CD14-positive monocyte (primary cell): ENCODE data around the gene SCUBE1. TPM values are rescaled to one million over a fixed set of nuclear protein-coding genes. Genes with fewer than 3 reads are reported as not detected.
A peak's percentile ranks its signal among the peaks of the same experiment; 100 is the strongest.

Experiments used
- DNase-seq, 3 donors: peaks; one replicate each; pipeline ENCODE4 v3.0.0-alpha.2; 2011 to 2022
- H2AFZ ChIP-seq: 2 replicates; pipeline ENCODE4 v1.6.0; 2012; ENCODE audit warnings: mild to moderate bottlenecking, low read depth, low read length, inconsistent platforms; ENCODE audit not compliant: insufficient read depth, poor library complexity, severe bottlenecking
- H3K27ac ChIP-seq, 2 donors: 1 replicate in 1 of 2; 2 replicates in 1 of 2; pipeline ENCODE4 v1.5.1; 2012 to 2013; ENCODE audit warnings: low read length in 2 of 2, control low read depth in 1 of 2, inconsistent platforms in 1 of 2, low read depth in 1 of 2, mild to moderate bottlenecking in 1 of 2
- H3K27me3 ChIP-seq, 2 donors: one replicate each; pipeline versions ENCODE4 v1.6.0 to v1.6.1; 2011 to 2013; ENCODE audit warnings: low read length in 2 of 2; ENCODE audit not compliant: control insufficient read depth in 2 of 2, insufficient read depth in 2 of 2
- H3K36me3 ChIP-seq, 2 donors: replicated peaks in 1 of 2; 1 replicate in 1 of 2; 2 replicates in 1 of 2; pipeline versions ENCODE4 v1.5.1 to v1.6.1; 2012 to 2013; ENCODE audit warnings: low read length in 2 of 2, control low read depth in 1 of 2, inconsistent platforms in 1 of 2, mild to moderate bottlenecking in 1 of 2; ENCODE audit not compliant: insufficient read depth in 2 of 2, control insufficient read depth in 1 of 2
- H3K4me1 ChIP-seq, 2 donors: 1 replicate in 1 of 2; 2 replicates in 1 of 2; pipeline versions ENCODE4 v1.5.1 to v1.6.1; 2012 to 2013; ENCODE audit warnings: low read length in 2 of 2, control low read depth in 1 of 2, inconsistent platforms in 1 of 2, mild to moderate bottlenecking in 1 of 2, moderate library complexity in 1 of 2; ENCODE audit not compliant: insufficient read depth in 2 of 2, control insufficient read depth in 1 of 2
- H3K4me2 ChIP-seq: replicated peaks from 2 replicates; pipeline ENCODE3; 2012; ENCODE audit warnings: low read length, moderate library complexity, mild to moderate bottlenecking; ENCODE audit not compliant: poor library complexity, severe bottlenecking; ENCODE audit errors: extremely low read depth
- H3K4me3 ChIP-seq, 3 experiments: fragments of 200-600 bp in 1 of 3; sonication (generic) in 1 of 3; replicated peaks in 1 of 3; 1 replicate in 2 of 3; 2 replicates in 1 of 3; pipeline ENCODE4 v1.5.1; 2011 to 2013; ENCODE audit warnings: low read length in 3 of 3, mild to moderate bottlenecking in 3 of 3, control low read depth in 2 of 3, low read depth in 2 of 3, inconsistent platforms in 1 of 3, moderate library complexity in 1 of 3
- H3K79me2 ChIP-seq: 2 replicates; pipeline ENCODE4 v1.6.0; 2012; ENCODE audit warnings: mild to moderate bottlenecking, control low read depth, inconsistent platforms, low read length, moderate library complexity; ENCODE audit not compliant: insufficient read depth
- H3K9ac ChIP-seq: 2 replicates; pipeline ENCODE4 v1.6.0; 2017; ENCODE audit warnings: low read length, mild to moderate bottlenecking; ENCODE audit not compliant: insufficient read depth, poor library complexity, severe bottlenecking
- H3K9me3 ChIP-seq, 2 donors: replicated peaks in 1 of 2; 1 replicate in 1 of 2; 2 replicates in 1 of 2; pipeline versions ENCODE4 v1.5.1 to v1.6.1; 2012 to 2013; ENCODE audit warnings: low read length in 2 of 2, control low read depth in 1 of 2; ENCODE audit not compliant: control insufficient read depth in 1 of 2, insufficient read depth in 1 of 2
- H4K20me1 ChIP-seq: 2 replicates; pipeline ENCODE4 v1.6.0; 2012; ENCODE audit warnings: mild to moderate bottlenecking, low read length, control low read depth, moderate library complexity; ENCODE audit not compliant: insufficient read depth
- H3K27ac Mint-ChIP-seq, 7 donors: one replicate each; pipeline ENCODE4 v1.8.0; 2020; ENCODE audit warnings: mild to moderate bottlenecking in 7 of 7, mixed read lengths in 7 of 7, moderate library complexity in 6 of 7, inconsistent platforms in 2 of 7
- H3K27me3 Mint-ChIP-seq, 3 donors: one replicate each; pipeline ENCODE4 v1.8.0; 2021 to 2022; ENCODE audit warnings: low read depth in 3 of 3, mild to moderate bottlenecking in 3 of 3, mixed read lengths in 3 of 3, moderate library complexity in 3 of 3, inconsistent platforms in 1 of 3
- H3K36me3 Mint-ChIP-seq, 2 donors: one replicate each; pipeline ENCODE4 v1.8.0; 2020; ENCODE audit warnings: mixed read lengths in 2 of 2, inconsistent platforms in 1 of 2, mild to moderate bottlenecking in 1 of 2
- H3K4me1 Mint-ChIP-seq: one replicate; pipeline ENCODE4 v1.8.0; 2020; ENCODE audit warnings: mild to moderate bottlenecking, mixed read lengths
- H3K4me3 Mint-ChIP-seq, 2 donors: one replicate each; pipeline ENCODE4 v1.8.0; 2020; ENCODE audit warnings: mild to moderate bottlenecking in 2 of 2, mixed read lengths in 2 of 2, moderate library complexity in 1 of 2
- H3K9me3 Mint-ChIP-seq, 7 donors: one replicate each; pipeline ENCODE4 v1.8.0; 2020 to 2022; ENCODE audit warnings: mixed read lengths in 7 of 7, mild to moderate bottlenecking in 6 of 7, moderate library complexity in 6 of 7, inconsistent platforms in 2 of 7
- WGBS: methylation state at CpG from one replicate; pipeline ENCODE4 v1.1.5; 2013; ENCODE audit warnings: missing lambda C conversion rate; ENCODE audit not compliant: insufficient coverage; 5-methylcytosine and 5-hydroxymethylcytosine counted together
- intact Hi-C, 2 donors: fragments of 100-400 bp; cut with micrococcal nuclease; formaldehyde crosslinking; loops; one replicate each; pipeline versions ENCODE4 v1.15.0 to v1.15.1; 2023
- polyA plus RNA-seq, 3 donors: library from polyadenylated mRNA; depleted of rRNA in 1 of 3; unstranded in 2 of 3; stranded (reverse) in 1 of 3; fragments of 300-500 nt in 2 of 3; fragments of >200 nt in 1 of 3; fragmentation: Illumina TruSeq in 2 of 3; gene quantifications; 1 replicate in 2 of 3; 2 replicates in 1 of 3; pipeline ENCODE4 v1.2.3, GENCODE V29; 2012 to 2021
- TF ChIP-seq, protein P1 (sequence below): fragments of 200-600 bp; IDR thresholded peaks from one replicate; pipeline ENCODE4 v1.8.0; 2022; ENCODE audit warnings: antibody characterized with exemption, mild to moderate bottlenecking

Gene SCUBE1
- polyA plus RNA-seq, 3 donors = 0.20 to 0.32 (median 0.26) TPM

DNA sequence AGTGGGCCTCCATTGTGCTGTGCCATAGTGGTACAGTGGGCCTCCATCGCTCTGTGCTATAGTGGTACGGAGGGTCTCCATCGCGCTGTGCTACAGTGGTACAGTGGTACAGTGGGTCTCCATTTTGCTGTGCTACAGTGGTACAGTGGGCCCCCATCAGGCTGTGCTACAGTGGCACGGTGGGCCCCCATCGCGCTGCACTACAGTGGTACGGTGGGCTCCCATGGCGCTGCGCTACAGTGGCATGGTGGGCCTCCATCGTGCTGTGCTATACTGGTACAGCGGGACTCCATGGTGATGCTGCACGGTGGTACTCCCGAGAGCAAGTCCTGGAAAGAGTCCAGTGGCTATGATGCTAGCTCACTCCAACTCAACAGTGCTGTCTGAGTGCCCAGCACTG, 51.8 kb downstream of the SCUBE1 start:
- Mint-ChIP-seq H3K4me1 (peaks cover 34% of the 10 kb centered on the region), H3K27ac (no peak overlapping the region), H3K27me3 (peaks cover 0 to 9% (median 5%) of the 10 kb centered on the region in 3 donors), H3K9me3 (peaks cover 0 to 2% (median 0%) of the 10 kb centered on the region in 7 donors), H3K36me3 (no peaks in the 10 kb centered on the region), H3K4me3 (no peak overlapping the region)
- WGBS = 99% methylated on average over 14 of the region's 14 CpGs
- Histone ChIP-seq H3K27ac (no peak overlapping the region), H3K79me2 (no peaks in the 10 kb centered on the region), H3K4me1 (peaks cover 34 to 35% of the 10 kb centered on the region in 2 donors), H3K9ac (no peak overlapping the region), H2AFZ (no peak overlapping the region), H4K20me1 (no peaks in the 10 kb centered on the region), H3K27me3 (no peaks in the 10 kb centered on the region), H3K9me3 (no peaks in the 10 kb centered on the region), H3K4me3 (no peak overlapping the region), H3K4me2 (no peak overlapping the region), H3K36me3 (no peaks in the 10 kb centered on the region)
- DNase-seq = no peak
- intact Hi-C loops = no loop called here
- TF ChIP-seq, protein P1, sequence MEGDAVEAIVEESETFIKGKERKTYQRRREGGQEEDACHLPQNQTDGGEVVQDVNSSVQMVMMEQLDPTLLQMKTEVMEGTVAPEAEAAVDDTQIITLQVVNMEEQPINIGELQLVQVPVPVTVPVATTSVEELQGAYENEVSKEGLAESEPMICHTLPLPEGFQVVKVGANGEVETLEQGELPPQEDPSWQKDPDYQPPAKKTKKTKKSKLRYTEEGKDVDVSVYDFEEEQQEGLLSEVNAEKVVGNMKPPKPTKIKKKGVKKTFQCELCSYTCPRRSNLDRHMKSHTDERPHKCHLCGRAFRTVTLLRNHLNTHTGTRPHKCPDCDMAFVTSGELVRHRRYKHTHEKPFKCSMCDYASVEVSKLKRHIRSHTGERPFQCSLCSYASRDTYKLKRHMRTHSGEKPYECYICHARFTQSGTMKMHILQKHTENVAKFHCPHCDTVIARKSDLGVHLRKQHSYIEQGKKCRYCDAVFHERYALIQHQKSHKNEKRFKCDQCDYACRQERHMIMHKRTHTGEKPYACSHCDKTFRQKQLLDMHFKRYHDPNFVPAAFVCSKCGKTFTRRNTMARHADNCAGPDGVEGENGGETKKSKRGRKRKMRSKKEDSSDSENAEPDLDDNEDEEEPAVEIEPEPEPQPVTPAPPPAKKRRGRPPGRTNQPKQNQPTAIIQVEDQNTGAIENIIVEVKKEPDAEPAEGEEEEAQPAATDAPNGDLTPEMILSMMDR = no peak

DNA sequence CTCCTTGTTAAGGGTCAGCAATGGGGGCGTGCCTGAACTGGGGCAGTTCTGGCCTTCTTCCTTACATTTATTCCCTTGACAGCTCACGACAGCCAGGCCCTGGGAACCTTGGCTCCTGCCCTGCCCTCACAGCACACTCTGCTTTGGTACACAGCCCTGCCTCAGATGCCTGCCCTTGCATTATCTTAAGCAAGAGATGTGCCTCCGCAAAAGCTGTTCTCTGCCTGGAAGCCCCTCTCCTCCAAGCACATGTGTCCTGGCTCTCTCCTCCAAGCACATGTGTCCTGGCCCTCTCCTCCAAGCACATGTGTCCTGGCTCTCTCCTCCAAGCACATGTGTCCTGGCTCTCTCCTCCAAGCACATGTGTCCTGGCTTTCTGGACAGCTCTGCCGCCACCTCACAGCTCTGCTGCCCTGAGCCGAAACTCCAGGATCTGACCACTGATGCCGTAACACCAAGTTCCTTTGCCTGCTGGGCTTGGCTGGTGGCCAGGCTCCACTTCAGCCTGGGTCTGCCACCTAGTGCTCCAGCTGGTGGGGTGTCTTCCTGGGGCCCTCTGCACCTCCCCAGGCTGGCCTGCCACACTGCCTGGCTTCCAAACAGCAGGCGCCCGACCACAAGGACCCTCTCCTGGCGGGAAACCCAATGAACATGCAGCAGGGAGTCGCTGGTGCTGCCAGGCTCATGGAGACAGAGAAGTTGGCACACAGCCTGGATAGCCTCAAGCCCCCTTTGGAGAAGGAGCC, 53.0 kb downstream of the SCUBE1 start:
- Histone ChIP-seq H3K79me2 (no peaks in the 10 kb centered on the region), H3K4me1 (peaks cover 31% of the 10 kb centered on the region in 2 donors), H2AFZ (no peak overlapping the region), H3K27me3 (no peaks in the 10 kb centered on the region), H4K20me1 (no peaks in the 10 kb centered on the region), H3K4me2 (no peak overlapping the region), H3K27ac (no peak overlapping the region), H3K9ac (peak overlapping the region; percentile 1), H3K9me3 (no peaks in the 10 kb centered on the region), H3K4me3 (no peak overlapping the region), H3K36me3 (no peaks in the 10 kb centered on the region)
- Mint-ChIP-seq H3K4me3 (peak overlapping the region in 1 of 2 donors; percentile 46), H3K9me3 (peaks cover 0 to 2% (median 0%) of the 10 kb centered on the region in 7 donors), H3K36me3 (no peaks in the 10 kb centered on the region), H3K4me1 (peaks cover 30% of the 10 kb centered on the region), H3K27ac (peak overlapping the region in 2 of 7 donors; percentile 31 to 66), H3K27me3 (peaks cover 0 to 9% (median 4%) of the 10 kb centered on the region in 3 donors)
- TF ChIP-seq, protein P1 = no peak
- intact Hi-C loops = no loop called here
- peak; percentile 2 to 49 (median 12) for DNase-seq
- WGBS = 23% methylated on average over 10 of the region's 10 CpGs
